ENCODE measurements around the gene POLR3K.
"Not testable (repeated sequence)": the region's sequence is repeated elsewhere in the genome, so short reads cannot be mapped to it uniquely, and the experiment has no call there.

Gene POLR3K

GRCh38 chr16:63998-64913 lies 10.8 kb upstream of the POLR3K start:
- no peak for DNase-seq (ENCODE audit: low read depth)

- DNase-seq (ENCODE audit: low read depth), result no peak
These were observed 10.1 kb upstream of the POLR3K start for GRCh38 chr16:63466-63865.

GRCh38 chr16:62968-63391 lies 9.6 kb upstream of the POLR3K start:
- no peak for DNase-seq (ENCODE audit: low read depth)

- no peak for DNase-seq (ENCODE audit: low read depth)
These were observed 9.0 kb upstream of the POLR3K start for GRCh38 chr16:62283-62967.

- no peak for DNase-seq (ENCODE audit: low read depth)
These were observed 8.5 kb upstream of the POLR3K start for GRCh38 chr16:61879-62281.

- no peak for DNase-seq (ENCODE audit: low read depth)
These were observed 7.8 kb upstream of the POLR3K start for GRCh38 chr16:60929-61878.

GRCh38 chr16:60166-60565 lies 6.8 kb upstream of the POLR3K start:
- DNase-seq (ENCODE audit: low read depth), result no peak

- no peak for DNase-seq (ENCODE audit: low read depth)
These were observed 6.1 kb upstream of the POLR3K start for GRCh38 chr16:59440-60059.

- DNase-seq (ENCODE audit: low read depth), result no peak
These were observed 5.4 kb upstream of the POLR3K start for GRCh38 chr16:58491-59439.

- DNase-seq (ENCODE audit: low read depth), result no peak
These were observed 4.3 kb upstream of the POLR3K start for GRCh38 chr16:57711-58110.

- no peak for DNase-seq (ENCODE audit: low read depth)
These were observed 3.0 kb upstream of the POLR3K start for GRCh38 chr16:56231-56927.

GRCh38 chr16:55571-56136 lies 2.2 kb upstream of the POLR3K start:
- no peak for DNase-seq (ENCODE audit: low read depth)

GRCh38 chr16:54237-54581 lies 801 bp upstream of the POLR3K start:
- no peak for DNase-seq (ENCODE audit: low read depth)

- no peak for DNase-seq (ENCODE audit: low read depth)
These were observed 2.4 kb downstream of the POLR3K start for GRCh38 chr16:50769-51591.

- no peak for DNase-seq (ENCODE audit: low read depth)
These were observed 6.2 kb downstream of the POLR3K start for GRCh38 chr16:47234-47633.

GRCh38 chr16:46510-46909 lies 6.9 kb downstream of the POLR3K start:
- not testable (repeated sequence) for DNase-seq (ENCODE audit: low read depth)

GRCh38 chr16:45454-45853 lies 8.0 kb downstream of the POLR3K start:
- DNase-seq (ENCODE audit: low read depth), result no peak

- DNase-seq (ENCODE audit: low read depth), result no peak
These were observed 8.8 kb downstream of the POLR3K start for GRCh38 chr16:44655-45054.

GRCh38 chr16:43294-43693 lies 10.1 kb downstream of the POLR3K start:
- DNase-seq (ENCODE audit: low read depth), result no peak

Data from stimulated activated CD8-positive, alpha-beta memory T cell treated with anti-CD3 and anti-CD28 coated beads, Interleukin-15, amount 100 ng/mL, for 24 hours (primary cell).